Neutrophil (primary cell): Measurements from ENCODE around the gene OPTC.

ENCODE experiments used
- H3K27ac ChIP-seq: fragments of 200-600 bp; sonication (generic); 2 replicates; pipeline ENCODE4 v1.5.1; 2016; ENCODE audit warnings: mild to moderate bottlenecking, moderate library complexity
- H3K27me3 ChIP-seq: fragments of 200-600 bp; sonication (generic); 2 replicates; pipeline ENCODE4 v1.6.0; 2016; ENCODE audit warnings: mild to moderate bottlenecking
- H3K36me3 ChIP-seq: fragments of 200-600 bp; sonication (generic); 2 replicates; pipeline ENCODE4 v1.5.1; 2017
- H3K4me1 ChIP-seq, 2 experiments: fragments of 200-600 bp in 1 of 2; sonication (generic) in 1 of 2; 1 replicate in 1 of 2; 2 replicates in 1 of 2; pipeline versions ENCODE4 v1.5.1 to v1.6.1; 2013 to 2016; ENCODE audit warnings: low read depth in 1 of 2, low read length in 1 of 2, mild to moderate bottlenecking in 1 of 2, moderate library complexity in 1 of 2; ENCODE audit not compliant: control insufficient read depth in 1 of 2, insufficient read depth in 1 of 2
- H3K4me3 ChIP-seq, 2 experiments: fragments of 200-600 bp in 1 of 2; sonication (generic) in 1 of 2; 1 replicate in 1 of 2; 2 replicates in 1 of 2; pipeline ENCODE4 v1.5.1; 2013 to 2016; ENCODE audit warnings: low read depth in 1 of 2, low read length in 1 of 2, mild to moderate bottlenecking in 1 of 2, moderate library complexity in 1 of 2
- H3K9me3 ChIP-seq: fragments of 200-600 bp; sonication (generic); 2 replicates; pipeline ENCODE4 v1.5.1; 2016
- TF ChIP-seq, protein P1 (sequence below): fragments of 200-600 bp; sonication (generic); IDR thresholded peaks from 2 replicates; pipeline ENCODE4 v1.5.1; 2016; ENCODE audit warnings: antibody characterized with exemption

OPTC gene

DNA sequence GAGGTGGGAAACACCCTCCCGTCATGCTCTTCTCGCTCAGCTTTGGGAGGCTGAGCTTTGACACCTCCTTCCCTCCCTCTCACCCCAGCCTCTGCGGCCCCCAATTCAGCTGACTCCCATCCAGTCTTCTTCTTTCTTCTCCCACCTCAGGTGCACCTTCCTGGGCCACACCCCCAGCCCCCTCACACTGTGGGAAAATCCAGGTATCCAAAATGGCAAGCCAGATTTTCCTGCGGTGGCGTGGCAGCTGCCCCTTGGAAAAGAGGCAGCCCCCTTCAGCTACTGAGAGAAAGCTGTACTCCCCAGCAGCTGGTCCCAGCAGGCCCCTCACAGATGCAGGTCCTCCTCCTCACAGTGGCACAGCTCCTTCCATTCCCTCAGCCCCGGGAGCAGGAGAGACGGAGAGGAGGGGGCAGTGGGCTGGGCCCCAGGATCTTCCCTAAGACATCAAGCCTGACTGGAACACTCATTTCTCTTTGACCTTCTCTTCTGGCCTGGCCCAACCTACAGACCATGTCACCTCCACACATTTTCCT lies 61.6 kb downstream of the OPTC start:
- no peak overlapping the region for H3K27ac ChIP-seq
- H3K36me3 ChIP-seq: no peaks in the 10 kb centered on the region
- no peaks in the 10 kb centered on the region for H3K9me3 ChIP-seq
- H3K27me3 ChIP-seq: no peaks in the 10 kb centered on the region
- TF ChIP-seq, protein P1, sequence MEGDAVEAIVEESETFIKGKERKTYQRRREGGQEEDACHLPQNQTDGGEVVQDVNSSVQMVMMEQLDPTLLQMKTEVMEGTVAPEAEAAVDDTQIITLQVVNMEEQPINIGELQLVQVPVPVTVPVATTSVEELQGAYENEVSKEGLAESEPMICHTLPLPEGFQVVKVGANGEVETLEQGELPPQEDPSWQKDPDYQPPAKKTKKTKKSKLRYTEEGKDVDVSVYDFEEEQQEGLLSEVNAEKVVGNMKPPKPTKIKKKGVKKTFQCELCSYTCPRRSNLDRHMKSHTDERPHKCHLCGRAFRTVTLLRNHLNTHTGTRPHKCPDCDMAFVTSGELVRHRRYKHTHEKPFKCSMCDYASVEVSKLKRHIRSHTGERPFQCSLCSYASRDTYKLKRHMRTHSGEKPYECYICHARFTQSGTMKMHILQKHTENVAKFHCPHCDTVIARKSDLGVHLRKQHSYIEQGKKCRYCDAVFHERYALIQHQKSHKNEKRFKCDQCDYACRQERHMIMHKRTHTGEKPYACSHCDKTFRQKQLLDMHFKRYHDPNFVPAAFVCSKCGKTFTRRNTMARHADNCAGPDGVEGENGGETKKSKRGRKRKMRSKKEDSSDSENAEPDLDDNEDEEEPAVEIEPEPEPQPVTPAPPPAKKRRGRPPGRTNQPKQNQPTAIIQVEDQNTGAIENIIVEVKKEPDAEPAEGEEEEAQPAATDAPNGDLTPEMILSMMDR: no peak
- no peak overlapping the region for H3K4me3 ChIP-seq
- H3K4me1 ChIP-seq: peaks cover 19 to 21% of the 10 kb centered on the region in 2 experiments

DNA sequence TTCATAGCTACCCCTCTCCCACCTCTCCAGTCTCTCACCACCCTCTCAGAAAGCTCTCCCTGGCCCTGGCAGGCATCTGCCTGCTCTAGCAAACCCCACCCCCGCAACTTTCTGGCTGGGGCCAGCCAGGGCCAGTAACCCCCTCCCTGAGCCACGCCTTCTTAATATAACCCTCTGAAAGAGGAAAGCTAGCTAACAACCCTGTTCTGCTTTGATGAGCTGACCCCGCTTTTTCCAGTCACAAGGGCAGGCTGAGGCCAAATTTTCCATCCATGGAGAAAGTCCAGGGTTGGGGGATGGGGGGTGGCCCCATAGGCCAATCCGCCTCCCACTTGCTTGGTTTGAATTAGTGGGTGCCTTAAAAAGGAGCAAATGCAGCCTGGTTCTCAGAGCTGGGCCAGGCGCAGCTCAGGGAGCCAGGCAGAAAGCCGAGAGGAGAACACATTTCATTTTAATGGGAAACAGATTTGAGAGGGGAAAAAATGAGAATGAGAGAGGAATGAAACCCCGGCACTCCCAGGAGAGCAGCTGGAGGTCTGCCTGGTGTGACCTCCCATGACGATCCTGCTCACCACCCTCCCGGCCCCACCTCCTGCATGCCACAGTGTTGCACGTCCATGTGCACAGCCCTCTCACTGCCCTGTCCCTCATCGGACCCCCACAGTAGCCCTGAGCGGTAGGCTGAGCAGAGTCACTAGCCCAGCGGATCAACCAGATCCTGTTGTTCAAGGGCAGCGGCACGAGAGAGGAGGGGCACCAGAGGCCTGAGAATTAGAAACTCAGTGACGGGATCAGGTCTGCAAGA lies 62.3 kb downstream of the OPTC start:
- Histone ChIP-seq H3K36me3 (no peaks in the 10 kb centered on the region), H3K27ac (no peak overlapping the region), H3K27me3 (no peaks in the 10 kb centered on the region), H3K4me3 (no peak overlapping the region), H3K4me1 (peaks cover 19 to 21% of the 10 kb centered on the region in 2 experiments), H3K9me3 (no peaks in the 10 kb centered on the region)
- TF ChIP-seq, protein P1: no peak

DNA sequence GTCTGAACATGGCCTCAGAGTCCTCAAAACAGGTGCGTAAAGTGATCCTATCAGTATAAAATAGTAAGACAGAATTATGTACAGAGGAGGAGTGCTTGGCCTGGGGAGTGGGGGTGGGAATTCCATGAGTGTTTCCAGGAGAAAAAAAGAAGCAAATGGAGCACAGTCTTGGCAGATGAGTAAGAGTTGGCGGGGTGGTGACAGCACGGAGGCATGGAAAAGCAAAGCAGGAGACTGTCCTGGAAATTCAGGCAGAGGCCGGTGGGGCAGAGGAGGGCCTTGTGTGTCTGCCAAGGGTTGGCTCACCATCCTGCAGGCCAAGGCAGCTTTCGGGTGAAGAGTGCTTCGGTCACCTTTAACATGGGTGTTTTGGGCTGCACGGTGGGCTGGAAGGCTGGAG lies 63.4 kb downstream of the OPTC start:
- Histone ChIP-seq H3K4me1 (peaks cover 19 to 21% of the 10 kb centered on the region in 2 experiments), H3K27me3 (no peaks in the 10 kb centered on the region), H3K36me3 (no peaks in the 10 kb centered on the region), H3K27ac (no peak overlapping the region), H3K4me3 (no peak overlapping the region), H3K9me3 (no peaks in the 10 kb centered on the region)
- TF ChIP-seq, protein P1: no peak

DNA sequence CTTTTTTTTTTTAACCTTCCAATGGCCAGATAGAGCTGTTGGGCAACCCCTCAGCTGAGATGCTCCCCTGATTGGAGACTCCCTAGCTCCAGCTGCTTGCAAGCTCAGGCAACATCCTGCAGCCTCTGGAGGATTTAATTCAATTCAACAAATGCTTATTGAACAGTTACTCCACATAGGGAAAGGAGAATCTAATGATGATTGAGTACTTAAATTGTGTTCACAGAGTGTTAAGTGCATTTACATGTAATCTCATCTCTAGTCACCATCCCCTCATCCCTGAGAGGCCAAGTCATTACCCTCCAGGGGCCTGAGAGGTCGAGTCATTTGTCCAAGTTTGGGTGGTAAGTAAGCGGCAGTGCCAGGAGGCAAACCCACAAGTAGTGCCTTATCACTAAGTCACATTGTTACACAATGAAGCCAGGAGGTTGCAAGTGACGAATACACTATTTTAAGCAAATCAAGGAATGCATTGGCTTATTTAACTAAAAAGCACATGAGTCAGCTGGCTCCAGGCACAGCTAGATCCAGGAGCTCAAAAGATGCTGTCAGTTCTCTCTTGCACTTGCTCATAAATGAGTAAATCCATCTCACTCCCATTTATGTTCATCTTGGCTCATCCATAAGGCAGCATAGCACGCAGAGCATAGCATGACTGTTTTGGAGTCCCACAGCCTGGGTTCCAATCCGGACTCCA lies 64.3 kb downstream of the OPTC start:
- Histone ChIP-seq H3K27ac (no peak overlapping the region), H3K36me3 (no peaks in the 10 kb centered on the region), H3K4me1 (peaks cover 16 to 20% of the 10 kb centered on the region in 2 experiments), H3K9me3 (no peaks in the 10 kb centered on the region), H3K27me3 (no peaks in the 10 kb centered on the region), H3K4me3 (no peak overlapping the region)
- TF ChIP-seq, protein P1: no peak
